Inferior parietal cortex (tissue), 1 donor: ENCODE measurements around the gene OBSCN.

Source experiments
- DNase-seq: peaks from one replicate; pipeline ENCODE4 v3.0.0-alpha.2; 2016; ENCODE audit errors: extremely low spot score

Gene OBSCN

GRCh38 chr1:228358039-228358763 is 150.4 kb downstream of the OBSCN start:
- no peak for DNase-seq

DNA sequence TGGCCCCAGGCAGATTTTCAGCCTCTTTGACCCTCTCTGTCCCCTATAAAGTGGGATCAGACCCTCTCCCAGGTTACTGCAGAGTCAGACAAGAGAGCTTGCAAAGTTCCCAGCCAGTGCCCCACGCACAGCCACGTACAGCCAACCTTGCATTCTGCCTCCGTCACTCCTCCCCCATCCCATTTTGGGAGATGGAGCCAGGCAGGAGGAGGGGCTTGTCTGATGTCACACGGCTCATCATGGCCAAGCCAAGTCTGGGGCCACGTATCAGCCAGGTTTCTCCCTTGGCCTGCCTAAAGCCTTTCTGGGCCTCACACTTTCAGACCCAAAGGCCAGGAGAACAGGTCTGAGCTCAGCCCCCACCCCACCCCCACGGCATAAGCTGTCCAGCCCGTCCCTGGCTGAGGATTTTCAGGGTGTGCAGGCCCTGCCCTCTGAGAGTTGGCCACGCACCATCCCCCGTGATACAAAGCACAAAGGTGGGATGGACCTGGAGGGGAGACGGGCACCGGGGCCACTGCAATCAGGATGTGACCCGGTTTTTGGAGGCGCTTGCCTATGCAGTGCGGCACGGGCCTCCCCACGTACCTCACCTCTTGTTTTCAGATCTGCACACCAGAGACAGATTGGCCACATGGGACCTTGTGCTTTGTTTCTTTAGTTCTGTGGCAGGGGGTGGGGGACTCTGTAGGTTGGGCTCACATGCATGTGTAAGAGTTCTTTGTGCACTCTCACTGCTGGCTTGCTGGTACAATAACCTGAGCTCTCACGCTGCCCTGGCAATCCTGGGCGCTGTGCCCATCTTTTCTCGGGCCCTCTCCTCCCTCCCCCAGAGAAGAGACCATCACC is 151.1 kb downstream of the OBSCN start:
- no peak for DNase-seq

DNA sequence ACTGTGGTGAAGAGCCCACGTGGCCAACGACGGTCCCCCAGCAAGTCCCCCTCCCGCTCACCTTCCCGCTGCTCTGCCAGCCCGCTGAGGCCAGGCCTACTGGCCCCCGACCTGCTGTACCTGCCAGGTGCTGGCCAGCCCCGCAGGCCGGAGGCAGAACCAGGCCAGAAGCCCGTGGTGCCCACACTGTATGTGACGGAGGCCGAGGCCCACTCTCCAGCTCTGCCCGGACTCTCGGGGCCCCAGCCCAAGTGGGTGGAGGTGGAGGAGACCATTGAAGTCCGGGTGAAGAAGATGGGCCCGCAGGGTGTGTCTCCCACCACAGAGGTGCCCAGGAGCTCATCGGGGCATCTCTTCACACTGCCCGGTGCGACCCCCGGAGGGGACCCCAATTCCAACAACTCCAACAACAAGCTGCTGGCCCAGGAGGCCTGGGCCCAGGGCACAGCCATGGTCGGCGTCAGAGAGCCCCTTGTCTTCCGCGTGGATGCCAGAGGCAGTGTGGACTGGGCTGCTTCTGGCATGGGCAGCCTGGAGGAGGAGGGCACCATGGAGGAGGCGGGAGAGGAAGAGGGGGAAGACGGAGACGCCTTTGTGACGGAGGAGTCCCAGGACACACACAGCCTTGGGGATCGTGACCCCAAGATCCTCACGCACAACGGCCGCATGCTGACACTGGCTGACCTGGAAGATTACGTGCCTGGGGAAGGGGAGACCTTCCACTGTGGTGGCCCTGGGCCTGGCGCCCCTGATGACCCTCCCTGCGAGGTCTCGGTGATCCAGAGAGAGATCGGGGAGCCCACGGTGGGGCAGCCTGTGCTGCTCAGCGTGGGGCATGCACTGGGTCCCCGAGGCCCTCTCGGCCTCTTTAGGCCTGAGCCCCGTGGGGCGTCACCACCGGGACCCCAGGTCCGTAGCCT is 152.0 kb downstream of the OBSCN start:
- DNase-seq: no peak

DNA sequence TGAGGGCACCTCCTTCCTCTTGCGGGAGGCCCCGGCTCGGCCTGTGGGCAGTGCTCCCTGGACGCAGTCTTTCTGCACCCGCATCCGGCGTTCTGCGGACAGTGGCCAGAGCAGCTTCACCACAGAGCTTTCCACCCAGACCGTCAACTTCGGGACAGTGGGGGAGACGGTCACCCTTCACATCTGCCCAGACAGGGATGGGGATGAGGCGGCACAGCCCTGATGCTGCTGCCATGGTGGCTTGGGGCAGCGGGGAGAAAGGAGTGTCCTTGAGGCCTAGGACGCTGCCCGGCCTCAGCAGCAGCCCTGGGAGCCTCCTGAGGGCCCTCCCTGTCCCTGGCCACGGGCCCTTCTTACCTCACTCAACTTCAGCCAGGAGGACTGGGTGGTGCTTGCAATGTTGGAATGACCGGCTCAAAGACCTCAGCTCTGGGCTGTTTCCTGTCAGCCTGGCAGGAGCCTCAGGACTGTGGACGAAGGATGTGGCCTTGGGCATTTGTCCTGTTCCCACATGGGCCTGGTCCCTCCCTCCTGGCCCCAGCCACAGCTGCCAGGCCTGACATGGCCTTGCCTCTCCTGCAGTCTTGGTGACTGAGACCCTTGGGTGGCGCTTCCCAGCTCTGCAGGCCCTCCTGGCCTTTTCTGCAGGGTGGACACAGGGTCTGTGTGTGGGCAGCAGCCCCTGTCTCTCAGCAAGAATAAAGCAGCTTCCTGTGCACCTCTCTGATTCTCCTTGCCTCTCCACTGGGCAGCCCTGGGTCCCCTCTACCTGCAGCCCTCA is 152.9 kb downstream of the OBSCN start:
- DNase-seq: no peak

- no peak for DNase-seq
Measured at GRCh38 chr1:228361314-228362140, 153.7 kb downstream of the OBSCN start.

DNA sequence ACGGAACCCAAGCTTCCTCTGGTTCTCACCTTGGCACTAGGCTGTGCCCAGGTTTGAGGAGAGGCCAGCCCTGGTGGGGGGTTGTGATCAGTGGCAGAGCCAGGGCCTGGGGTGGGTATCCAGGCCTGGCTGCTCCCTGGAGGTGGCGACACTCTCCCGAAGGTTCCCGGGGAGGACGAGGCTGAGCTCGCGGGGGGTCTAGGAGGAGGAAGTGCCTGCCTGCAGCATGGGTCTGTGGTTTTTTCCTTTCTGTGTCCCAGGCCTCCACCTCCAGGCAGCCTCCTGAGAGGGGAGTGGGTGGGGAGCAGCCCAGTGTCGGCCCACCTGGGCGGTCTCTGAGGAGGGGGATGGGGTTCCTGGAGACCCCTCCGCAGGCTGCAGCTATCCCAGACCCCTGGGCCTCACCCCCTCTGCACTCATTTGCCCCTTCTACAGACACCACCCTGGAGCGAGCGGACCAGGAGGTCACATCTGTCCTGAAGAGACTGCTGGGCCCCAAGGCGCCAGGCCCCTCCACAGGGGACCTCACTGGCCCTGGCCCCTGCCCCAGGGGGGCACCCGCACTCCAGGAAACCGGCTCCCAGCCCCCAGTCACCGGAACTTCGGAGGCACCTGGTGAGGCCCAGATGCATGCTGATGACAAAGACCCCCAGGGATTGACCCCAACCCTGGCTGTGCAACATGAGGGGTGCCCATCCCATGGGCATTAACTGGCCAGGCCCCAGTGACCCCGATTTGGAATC is 154.5 kb downstream of the OBSCN start:
- DNase-seq: no peak

DNA sequence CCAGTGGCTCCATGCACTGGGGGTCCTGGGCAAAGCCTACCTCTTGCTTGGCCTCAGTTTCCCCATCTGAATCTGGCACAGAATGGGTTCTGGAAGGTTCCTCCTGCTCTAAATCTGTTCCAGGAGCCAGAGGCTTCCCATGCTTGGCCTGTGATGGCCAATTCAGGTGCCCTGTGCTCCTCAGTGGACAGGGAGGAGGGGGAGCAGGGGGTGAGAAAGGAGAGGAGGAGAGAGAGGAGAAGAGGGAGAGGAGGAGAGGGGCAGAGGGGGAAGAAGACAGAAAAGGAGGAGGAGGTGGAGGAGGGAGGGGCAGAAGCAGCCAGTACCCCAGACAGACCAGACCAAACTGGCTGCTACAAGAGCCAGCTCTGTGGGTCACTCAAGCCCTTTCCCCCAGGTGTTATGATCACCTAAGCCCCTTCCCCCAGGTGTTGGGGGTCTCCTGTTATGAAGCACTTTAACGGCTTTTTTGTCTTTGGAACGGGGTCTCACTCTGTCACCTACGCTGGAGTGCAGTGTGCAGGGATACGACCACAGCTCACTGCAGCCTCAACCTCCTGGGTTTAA is 155.1 kb downstream of the OBSCN start:
- no peak for DNase-seq

GRCh38 chr1:228363686-228364067 is 155.8 kb downstream of the OBSCN start:
- DNase-seq: no peak

GRCh38 chr1:228364068-228364705 is 156.3 kb downstream of the OBSCN start:
- DNase-seq: no peak

GRCh38 chr1:228364706-228365213 is 156.9 kb downstream of the OBSCN start:
- DNase-seq: no peak

DNA sequence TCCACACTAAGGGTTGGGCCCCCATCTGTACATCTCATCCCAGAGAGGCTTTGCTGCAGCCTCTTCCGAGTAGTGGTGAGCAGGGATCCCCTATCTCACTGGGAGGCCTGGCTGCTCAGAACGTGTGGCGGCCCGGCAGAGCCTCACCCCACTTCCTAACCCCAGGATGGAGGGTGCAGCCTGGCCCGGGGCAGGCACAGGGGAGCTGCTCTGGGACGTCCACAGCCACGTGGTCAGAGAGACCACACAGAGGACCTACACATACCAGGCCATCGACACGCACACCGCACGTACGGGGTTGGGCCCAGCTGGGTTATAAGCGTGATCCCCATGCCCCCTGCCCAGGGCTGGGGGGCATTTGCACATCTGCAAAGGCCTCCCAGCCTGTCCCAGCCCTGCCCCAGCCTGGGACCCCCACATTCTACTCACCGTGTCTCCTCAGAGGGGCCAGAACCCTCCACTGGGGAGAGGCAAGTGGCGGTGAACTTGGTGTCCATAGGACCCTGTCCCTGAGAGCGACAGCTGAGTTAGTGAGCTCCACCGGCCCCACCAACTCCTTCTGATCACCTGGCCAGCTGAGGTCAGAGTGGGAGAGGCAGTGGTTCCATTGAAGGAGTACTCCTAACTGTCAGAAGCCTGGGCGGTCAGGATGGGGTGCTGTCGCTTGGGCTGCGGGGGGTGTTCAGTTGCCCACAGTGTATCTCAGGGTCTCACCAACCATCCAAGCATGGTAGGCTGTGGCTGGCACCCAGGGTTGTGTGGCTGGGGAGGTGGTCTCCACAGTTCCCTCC is 157.6 kb downstream of the OBSCN start:
- no peak for DNase-seq

- DNase-seq: no peak
Measured at GRCh38 chr1:228366062-228366865, 158.4 kb downstream of the OBSCN start.

DNA sequence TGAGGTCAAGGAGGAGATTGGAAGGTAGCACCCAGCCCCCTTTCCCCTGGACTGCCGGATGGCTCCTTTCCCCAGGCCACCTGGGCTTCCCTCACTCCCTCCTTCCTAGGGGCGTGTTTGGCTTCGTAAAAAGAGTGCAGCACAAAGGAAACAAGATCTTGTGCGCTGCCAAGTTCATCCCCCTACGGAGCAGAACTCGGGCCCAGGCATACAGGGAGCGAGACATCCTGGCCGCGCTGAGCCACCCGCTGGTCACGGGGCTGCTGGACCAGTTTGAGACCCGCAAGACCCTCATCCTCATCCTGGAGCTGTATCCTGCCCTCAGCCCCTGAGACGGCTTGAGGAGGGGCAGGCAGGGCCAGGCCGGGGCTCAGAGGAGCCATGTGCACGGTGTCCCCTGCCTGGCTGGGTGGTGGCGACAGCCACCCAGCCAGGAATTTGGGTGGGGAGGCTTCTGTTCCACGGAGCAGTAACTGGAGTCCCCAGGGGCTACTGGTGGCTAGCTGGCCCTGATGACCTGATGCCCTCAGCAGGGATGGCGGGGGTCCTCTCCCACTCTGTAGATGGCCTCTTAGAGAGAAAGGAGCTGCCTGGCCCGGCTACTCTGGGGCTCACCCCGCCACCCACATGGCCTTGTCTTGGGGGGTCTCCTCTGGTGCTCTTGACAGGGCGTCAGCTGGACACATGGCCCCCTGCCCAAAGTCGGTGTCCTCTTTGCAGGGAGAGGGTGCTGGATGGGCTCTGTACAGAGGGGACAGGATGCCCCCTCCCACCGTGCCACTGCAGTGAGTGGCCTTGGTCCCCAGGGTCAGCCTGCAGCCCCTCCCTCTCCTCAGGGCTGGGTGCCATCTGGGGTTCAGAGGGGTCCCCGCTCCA is 159.3 kb downstream of the OBSCN start:
- DNase-seq: no peak

DNA sequence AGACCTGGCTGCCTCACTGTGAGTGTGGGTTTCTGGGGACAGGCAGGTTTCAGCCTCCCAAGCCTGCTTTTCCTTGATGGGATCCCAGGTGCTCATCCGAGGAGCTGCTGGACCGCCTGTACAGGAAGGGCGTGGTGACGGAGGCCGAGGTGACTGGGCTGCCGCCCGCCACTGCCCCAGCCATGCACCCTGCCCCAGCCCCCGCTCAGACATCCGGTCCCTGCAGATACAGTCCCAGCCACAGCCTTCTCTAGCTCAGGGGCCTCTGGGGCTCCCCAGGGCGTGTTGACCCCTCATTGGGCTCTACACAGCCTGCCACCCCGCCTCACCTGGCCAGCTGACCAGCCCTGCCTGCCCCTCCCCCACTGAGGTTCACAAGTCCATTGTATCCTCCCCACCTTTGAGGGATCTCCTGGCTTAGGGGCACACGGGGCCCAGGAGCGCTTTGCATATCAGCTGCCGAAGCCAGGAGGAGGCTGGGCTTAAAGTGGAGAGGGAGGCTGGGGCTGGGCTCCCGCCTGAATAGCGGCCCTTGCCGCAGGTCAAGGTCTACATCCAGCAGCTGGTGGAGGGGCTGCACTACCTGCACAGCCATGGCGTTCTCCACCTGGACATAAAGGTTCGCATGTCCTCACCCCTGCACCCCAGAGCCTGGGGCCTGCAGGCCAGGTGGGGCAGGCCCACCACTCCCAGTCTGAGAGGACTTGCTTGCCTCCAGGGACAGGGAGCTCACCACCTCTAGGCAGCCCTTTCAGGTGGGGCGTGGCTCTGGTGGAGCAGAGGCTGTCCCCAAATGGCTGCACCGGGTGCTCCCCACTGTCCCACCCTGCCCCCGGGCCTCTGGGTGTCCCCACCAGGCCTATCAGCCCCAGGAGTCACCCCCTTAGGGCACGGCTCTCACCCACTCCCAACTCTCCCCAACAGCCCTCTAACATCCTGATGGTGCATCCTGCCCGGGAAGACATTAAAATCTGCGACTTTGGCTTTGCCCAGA is 160.3 kb downstream of the OBSCN start:
- DNase-seq: peak; percentile 7
